Ovary (tissue), 3 donors: ENCODE data around the gene SLC50A1.

Experiments used
- POLR2A ChIP-seq: fragments of 450-650 bp; IDR thresholded peaks from one replicate; pipeline ENCODE4 v1.6.1; 2017; ENCODE audit warnings: antibody characterized with exemption, mild to moderate bottlenecking, moderate library complexity
- TF ChIP-seq, protein P1 (sequence below), 3 donors: fragments of 450-650 bp in 2 of 3; fragments of 200-600 bp in 1 of 3; IDR thresholded peaks; one replicate each; pipeline versions ENCODE4 v1.5.1 to v1.8.0; 2016 to 2022; ENCODE audit warnings: antibody characterized with exemption in 3 of 3, mild to moderate bottlenecking in 1 of 3
- donor health status: DM: no; HTN: no; CAD: no.

GRCh38 chr1:155091071-155092051 is 44.3 kb upstream of the SLC50A1 start:
- TF ChIP-seq, protein P1, sequence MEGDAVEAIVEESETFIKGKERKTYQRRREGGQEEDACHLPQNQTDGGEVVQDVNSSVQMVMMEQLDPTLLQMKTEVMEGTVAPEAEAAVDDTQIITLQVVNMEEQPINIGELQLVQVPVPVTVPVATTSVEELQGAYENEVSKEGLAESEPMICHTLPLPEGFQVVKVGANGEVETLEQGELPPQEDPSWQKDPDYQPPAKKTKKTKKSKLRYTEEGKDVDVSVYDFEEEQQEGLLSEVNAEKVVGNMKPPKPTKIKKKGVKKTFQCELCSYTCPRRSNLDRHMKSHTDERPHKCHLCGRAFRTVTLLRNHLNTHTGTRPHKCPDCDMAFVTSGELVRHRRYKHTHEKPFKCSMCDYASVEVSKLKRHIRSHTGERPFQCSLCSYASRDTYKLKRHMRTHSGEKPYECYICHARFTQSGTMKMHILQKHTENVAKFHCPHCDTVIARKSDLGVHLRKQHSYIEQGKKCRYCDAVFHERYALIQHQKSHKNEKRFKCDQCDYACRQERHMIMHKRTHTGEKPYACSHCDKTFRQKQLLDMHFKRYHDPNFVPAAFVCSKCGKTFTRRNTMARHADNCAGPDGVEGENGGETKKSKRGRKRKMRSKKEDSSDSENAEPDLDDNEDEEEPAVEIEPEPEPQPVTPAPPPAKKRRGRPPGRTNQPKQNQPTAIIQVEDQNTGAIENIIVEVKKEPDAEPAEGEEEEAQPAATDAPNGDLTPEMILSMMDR (IDR thresholded peaks at IDR 0.05), result peak; percentile 90 to 93 (median 92)
- TF ChIP-seq POLR2A, result no peak
